Astrocyte of the spinal cord (primary cell): ENCODE data around the gene LAMC3.
A peak's percentile ranks its signal among the peaks of the same experiment; 100 is the strongest.

Experiments
- DNase-seq: peaks from one replicate; pipeline ENCODE4 v3.0.0; 2011; ENCODE audit warnings: low read depth, low spot score
- H3K4me3 ChIP-seq: 2 replicates; pipeline ENCODE4 v1.5.1; 2011; ENCODE audit warnings: low read depth, mild to moderate bottlenecking, low read length, moderate library complexity
- CTCF ChIP-seq: IDR thresholded peaks from 2 replicates; pipeline ENCODE4 v1.5.1; 2012; ENCODE audit warnings: low read depth, mild to moderate bottlenecking, low read length, inconsistent platforms
- in situ Hi-C: cut with HindIII; loops from 2 replicates; pipeline ENCODE4 v1.10.0; 2017; ENCODE audit warnings: low sequenced_read_pairs

LAMC3 gene

GRCh38 chr9:131008909-131009618 lies at the start of gene LAMC3:
Gene LAMC3, plus strand, starts transcription at chr9:131009174. Its CDS starts 41 bp downstream, at chr9:131009215.
- peak within 1 kb of the TSS; percentile 0 for H3K4me3 ChIP-seq
- peak; percentile 39 for TF ChIP-seq CTCF
- in situ Hi-C loops, result no loop called here
- no peak for DNase-seq

GRCh38 chr9:130959809-130960334 lies 49.1 kb upstream of the LAMC3 start:
- H3K4me3 ChIP-seq, result no peak overlapping the region
- in situ Hi-C loops, result no loop called here
- no peak for TF ChIP-seq CTCF
- no peak for DNase-seq

GRCh38 chr9:130960522-130961378 lies 48.2 kb upstream of the LAMC3 start:
- in situ Hi-C loops, result no loop called here
- DNase-seq, result no peak
- H3K4me3 ChIP-seq, result no peak overlapping the region
- no peak for TF ChIP-seq CTCF

- in situ Hi-C loops, result no loop called here
- H3K4me3 ChIP-seq, result no peak overlapping the region
- DNase-seq, result no peak
- TF ChIP-seq CTCF, result no peak
Observed at GRCh38 chr9:130961511-130962300, 47.3 kb upstream of the LAMC3 start.

- in situ Hi-C loops, result no loop called here
Observed at GRCh38 chr9:130962418-130963316, 46.3 kb upstream of the LAMC3 start.

More at GRCh38 chr9:130962418-130963316, 46.3 kb upstream of the LAMC3 start:
- DNase-seq, result peak; percentile 97
- no peak for TF ChIP-seq CTCF
- H3K4me3 ChIP-seq, result no peak overlapping the region
